Measurements from ENCODE around the gene MYH10.

MYH10 gene

GRCh38 chr17:8608001-8608400, 22.5 kb downstream of the MYH10 start:
- H3K9me3 Mint-ChIP-seq, result no peaks in the 10 kb centered on the region
- H3K27me3 Mint-ChIP-seq (ENCODE audit: low read depth), result no peaks in the 10 kb centered on the region
- no peaks in the 10 kb centered on the region for H3K36me3 Mint-ChIP-seq (ENCODE audit: low read depth)
- H3K4me3 Mint-ChIP-seq, result no peak overlapping the region
- H3K4me1 Mint-ChIP-seq (ENCODE audit: low read depth), result no peaks in the 10 kb centered on the region
- no peak overlapping the region for H3K27ac Mint-ChIP-seq

DNA sequence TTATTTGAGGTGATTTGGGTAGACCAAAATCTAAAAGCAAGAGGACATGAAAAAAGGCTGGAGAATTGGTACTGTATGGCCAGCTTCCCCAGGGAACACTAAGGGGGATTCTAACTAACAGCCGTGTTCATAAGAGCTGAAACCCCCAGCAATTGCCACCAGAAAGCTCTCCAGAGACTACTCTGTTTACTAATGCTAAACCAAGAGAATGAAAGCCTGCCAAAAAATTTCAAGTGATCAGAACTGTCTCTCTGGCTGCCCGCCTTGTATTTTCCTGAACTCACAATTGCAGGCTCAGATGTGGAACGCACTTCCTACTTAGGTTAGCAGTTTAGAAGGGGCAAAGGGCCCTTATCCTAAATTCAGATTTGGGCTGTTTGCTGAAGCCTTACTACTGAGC, 24.1 kb downstream of the MYH10 start:
- Mint-ChIP-seq H3K27me3 (ENCODE audit: low read depth) (no peaks in the 10 kb centered on the region), H3K4me1 (ENCODE audit: low read depth) (no peaks in the 10 kb centered on the region), H3K27ac (no peak overlapping the region), H3K36me3 (ENCODE audit: low read depth) (no peaks in the 10 kb centered on the region), H3K4me3 (no peak overlapping the region), H3K9me3 (no peaks in the 10 kb centered on the region)

DNA sequence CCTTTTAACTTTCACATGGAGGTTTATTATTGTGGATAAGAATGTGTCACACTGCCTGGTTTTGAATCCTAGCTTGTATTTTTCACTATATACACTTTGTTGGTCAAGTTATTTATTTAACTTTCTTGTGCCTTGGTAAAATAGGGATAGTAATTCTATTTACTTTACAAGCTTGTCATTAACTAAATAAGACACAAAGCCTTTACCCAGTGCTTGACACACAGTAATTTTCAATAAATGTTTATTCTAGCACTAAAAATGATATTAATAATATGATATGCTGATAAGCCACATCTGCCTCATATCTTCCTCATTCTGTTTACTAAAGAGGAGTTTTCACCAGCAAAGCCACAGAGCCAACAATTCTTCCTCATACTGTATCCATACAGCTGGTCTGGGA, 27.8 kb downstream of the MYH10 start:
- Mint-ChIP-seq H3K36me3 (ENCODE audit: low read depth) (no peaks in the 10 kb centered on the region), H3K27me3 (ENCODE audit: low read depth) (no peaks in the 10 kb centered on the region), H3K4me3 (no peak overlapping the region), H3K27ac (no peak overlapping the region), H3K4me1 (ENCODE audit: low read depth) (no peaks in the 10 kb centered on the region), H3K9me3 (no peaks in the 10 kb centered on the region)

DNA sequence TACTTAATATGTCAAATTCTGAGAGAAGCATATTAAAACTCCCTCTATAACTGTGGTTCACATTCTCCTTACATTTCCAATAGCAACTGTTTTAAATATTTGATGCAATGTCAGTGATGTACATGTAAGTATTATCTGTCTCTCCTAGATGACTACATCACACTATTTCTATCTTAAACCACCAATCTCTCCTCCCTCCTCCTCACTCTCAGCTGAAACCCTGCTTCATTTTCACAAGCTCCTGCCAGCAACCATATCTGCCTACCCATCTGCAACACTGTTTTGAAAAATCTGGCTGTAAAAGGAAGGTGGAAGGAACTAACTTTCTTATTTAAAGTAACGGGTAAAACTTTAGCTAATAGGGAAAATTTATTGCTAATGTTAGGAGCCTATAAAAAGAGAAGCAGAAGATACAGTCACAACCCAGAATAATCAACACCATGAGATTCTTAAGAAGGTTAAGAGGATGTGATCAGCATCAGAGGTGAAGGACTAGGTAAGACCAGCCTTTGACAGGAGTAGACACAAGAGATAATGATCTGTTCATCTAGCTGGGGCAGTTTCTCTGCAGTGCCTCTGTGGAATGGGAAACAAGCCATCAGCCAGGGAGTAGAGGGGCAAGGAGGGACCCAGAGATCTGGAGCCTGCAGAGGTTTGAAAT, 31.0 kb downstream of the MYH10 start:
- no peaks in the 10 kb centered on the region for H3K36me3 Mint-ChIP-seq (ENCODE audit: low read depth)
- H3K9me3 Mint-ChIP-seq, result no peaks in the 10 kb centered on the region
- H3K27ac Mint-ChIP-seq, result no peak overlapping the region
- no peaks in the 10 kb centered on the region for H3K4me1 Mint-ChIP-seq (ENCODE audit: low read depth)
- no peaks in the 10 kb centered on the region for H3K27me3 Mint-ChIP-seq (ENCODE audit: low read depth)
- no peak overlapping the region for H3K4me3 Mint-ChIP-seq

DNA sequence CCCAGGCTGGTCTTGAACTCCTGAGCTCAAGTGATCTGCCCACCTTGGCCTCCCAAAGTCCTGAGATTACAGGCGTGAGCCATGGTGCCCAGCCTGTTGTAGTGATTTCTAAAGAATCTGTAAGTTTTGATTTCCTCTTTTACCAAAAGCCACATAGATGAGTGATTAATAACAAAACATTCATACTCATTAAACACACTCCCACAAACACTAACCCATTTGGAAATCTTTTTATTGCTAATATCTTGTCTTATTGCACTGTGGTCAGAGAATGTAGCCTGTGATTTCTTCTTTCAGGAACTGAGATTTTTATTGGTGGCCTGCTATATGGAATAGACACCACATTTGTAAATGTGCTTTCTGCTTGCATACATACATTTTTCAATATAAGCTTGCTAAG, 31.6 kb downstream of the MYH10 start:
- H3K9me3 Mint-ChIP-seq, result no peaks in the 10 kb centered on the region

DNA sequence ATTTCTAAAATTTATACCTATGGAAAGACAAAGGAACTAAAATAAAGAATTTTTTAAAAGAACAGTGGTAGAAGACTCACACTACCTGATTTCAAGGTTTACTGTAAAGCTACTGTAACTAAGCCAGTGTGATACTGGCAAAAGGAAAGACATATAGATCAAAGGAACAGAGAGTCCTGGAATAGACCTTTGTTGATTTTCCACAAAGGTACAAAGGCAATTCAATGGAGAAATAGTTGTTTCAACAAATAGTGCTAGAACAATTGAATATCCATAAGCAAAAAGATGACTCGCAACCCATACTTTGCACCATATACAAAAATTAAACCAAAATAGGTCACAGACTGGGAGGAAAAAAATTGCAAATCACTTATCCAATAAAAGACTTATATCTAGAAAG, 36.7 kb downstream of the MYH10 start:
- H3K27ac Mint-ChIP-seq, result no peak overlapping the region

More for the DNA sequence above, 31.6 kb downstream of the MYH10 start:
- Mint-ChIP-seq H3K36me3 (ENCODE audit: low read depth) (no peaks in the 10 kb centered on the region), H3K27me3 (ENCODE audit: low read depth) (peaks cover 1% of the 10 kb centered on the region), H3K4me1 (ENCODE audit: low read depth) (no peaks in the 10 kb centered on the region), H3K4me3 (no peak overlapping the region), H3K27ac (no peak overlapping the region)

GRCh38 chr17:8593276-8593675, 37.2 kb downstream of the MYH10 start:
- Mint-ChIP-seq H3K4me3 (no peak overlapping the region), H3K36me3 (ENCODE audit: low read depth) (no peaks in the 10 kb centered on the region), H3K27ac (no peak overlapping the region), H3K27me3 (ENCODE audit: low read depth) (peaks cover 12% of the 10 kb centered on the region), H3K9me3 (peaks cover 4% of the 10 kb centered on the region), H3K4me1 (ENCODE audit: low read depth) (no peaks in the 10 kb centered on the region)

More for the DNA sequence above, 36.7 kb downstream of the MYH10 start:
- H3K4me1 Mint-ChIP-seq (ENCODE audit: low read depth), result no peaks in the 10 kb centered on the region
- peaks cover 4% of the 10 kb centered on the region for H3K9me3 Mint-ChIP-seq
- H3K36me3 Mint-ChIP-seq (ENCODE audit: low read depth), result no peaks in the 10 kb centered on the region
- H3K4me3 Mint-ChIP-seq, result no peak overlapping the region
- H3K27me3 Mint-ChIP-seq (ENCODE audit: low read depth), result peaks cover 12% of the 10 kb centered on the region

DNA sequence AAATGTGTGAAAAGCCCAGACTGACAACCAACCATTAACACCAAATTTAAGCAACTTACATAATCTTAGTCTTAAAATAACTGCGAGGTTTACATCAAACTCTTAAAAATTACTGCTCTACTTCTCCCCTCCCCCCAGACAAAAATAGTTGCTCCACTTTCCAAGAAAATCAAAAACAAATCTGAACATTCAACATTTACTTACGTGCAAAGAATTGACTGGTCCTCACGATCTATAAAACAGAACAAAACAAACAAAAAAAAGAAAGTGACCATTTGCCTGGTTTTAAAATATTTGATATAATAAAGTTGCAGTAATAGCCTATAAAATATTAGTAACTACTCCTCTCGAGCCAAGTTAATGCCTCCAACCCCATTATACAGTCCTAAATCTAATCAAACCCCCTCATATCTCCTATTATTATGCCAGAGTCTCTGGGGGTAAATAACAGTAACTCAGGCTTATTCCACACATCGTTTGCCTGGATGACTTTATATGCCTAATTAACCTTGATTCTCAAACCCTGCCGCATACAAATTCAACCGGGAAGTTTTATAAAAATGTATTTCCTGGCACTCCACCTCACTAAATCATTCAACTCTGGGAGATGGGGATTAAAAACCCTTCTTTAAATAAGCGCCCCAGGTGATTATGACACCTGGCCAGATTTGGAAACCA, 41.5 kb downstream of the MYH10 start:
- peaks cover 4% of the 10 kb centered on the region for H3K9me3 Mint-ChIP-seq
- H3K27ac Mint-ChIP-seq, result no peak overlapping the region
- H3K27me3 Mint-ChIP-seq (ENCODE audit: low read depth), result peaks cover 15% of the 10 kb centered on the region
- H3K4me1 Mint-ChIP-seq (ENCODE audit: low read depth), result no peaks in the 10 kb centered on the region
- no peak overlapping the region for H3K4me3 Mint-ChIP-seq
- H3K36me3 Mint-ChIP-seq (ENCODE audit: low read depth), result no peaks in the 10 kb centered on the region

DNA sequence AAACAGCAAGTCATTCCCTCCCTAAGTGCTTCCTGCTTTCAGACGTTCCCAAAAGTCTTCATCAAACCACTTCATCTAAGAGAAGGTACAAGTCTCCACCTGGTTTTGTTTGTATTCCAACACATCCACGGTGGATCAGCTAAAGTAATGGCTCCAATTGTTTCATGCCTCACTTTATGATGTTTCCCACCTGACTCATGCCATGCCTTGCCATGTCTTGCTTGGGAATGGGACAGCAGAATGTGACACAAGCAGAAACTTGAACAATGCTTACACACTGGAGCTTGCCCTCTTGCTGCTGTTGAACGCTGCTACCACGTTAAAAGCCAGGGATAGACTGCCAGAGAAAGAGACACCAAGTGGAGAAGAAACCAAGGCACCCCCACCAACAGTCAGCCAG, 43.8 kb downstream of the MYH10 start:
- Mint-ChIP-seq H3K27me3 (ENCODE audit: low read depth) (peaks cover 5% of the 10 kb centered on the region), H3K27ac (no peak overlapping the region), H3K4me1 (ENCODE audit: low read depth) (no peaks in the 10 kb centered on the region), H3K36me3 (ENCODE audit: low read depth) (no peaks in the 10 kb centered on the region), H3K9me3 (peaks cover under 1% of the 10 kb centered on the region), H3K4me3 (no peak overlapping the region)

GRCh38 chr17:8585911-8586310, 44.6 kb downstream of the MYH10 start:
- Mint-ChIP-seq H3K27me3 (ENCODE audit: low read depth) (peaks cover 4% of the 10 kb centered on the region), H3K27ac (no peak overlapping the region), H3K9me3 (no peaks in the 10 kb centered on the region), H3K36me3 (ENCODE audit: low read depth) (no peaks in the 10 kb centered on the region), H3K4me1 (ENCODE audit: low read depth) (peaks cover 2% of the 10 kb centered on the region), H3K4me3 (no peak overlapping the region)

DNA sequence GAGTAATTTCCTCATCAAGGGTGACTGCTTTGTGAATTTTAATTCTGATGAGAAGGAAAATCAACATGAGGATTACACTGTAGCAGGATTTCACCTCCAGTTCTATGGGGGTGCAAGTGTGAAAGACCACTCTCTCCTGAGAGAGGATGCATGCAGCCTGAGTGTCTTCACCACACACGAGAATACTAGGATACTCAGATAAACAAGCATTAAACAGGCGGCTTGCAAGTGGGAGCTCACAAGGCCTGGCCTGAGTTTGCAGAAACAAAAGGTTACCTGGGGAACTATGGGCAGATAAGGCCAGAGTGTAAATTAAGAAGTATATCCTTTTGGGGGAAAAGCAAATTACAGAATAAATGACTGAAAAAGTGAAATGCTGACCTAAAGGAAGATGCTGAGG, 46.6 kb downstream of the MYH10 start:
- no peak overlapping the region for H3K27ac Mint-ChIP-seq
- no peaks in the 10 kb centered on the region for H3K9me3 Mint-ChIP-seq
- peaks cover 2% of the 10 kb centered on the region for H3K4me1 Mint-ChIP-seq (ENCODE audit: low read depth)
- H3K27me3 Mint-ChIP-seq (ENCODE audit: low read depth), result peaks cover 4% of the 10 kb centered on the region
- H3K4me3 Mint-ChIP-seq, result no peak overlapping the region
- no peaks in the 10 kb centered on the region for H3K36me3 Mint-ChIP-seq (ENCODE audit: low read depth)

DNA sequence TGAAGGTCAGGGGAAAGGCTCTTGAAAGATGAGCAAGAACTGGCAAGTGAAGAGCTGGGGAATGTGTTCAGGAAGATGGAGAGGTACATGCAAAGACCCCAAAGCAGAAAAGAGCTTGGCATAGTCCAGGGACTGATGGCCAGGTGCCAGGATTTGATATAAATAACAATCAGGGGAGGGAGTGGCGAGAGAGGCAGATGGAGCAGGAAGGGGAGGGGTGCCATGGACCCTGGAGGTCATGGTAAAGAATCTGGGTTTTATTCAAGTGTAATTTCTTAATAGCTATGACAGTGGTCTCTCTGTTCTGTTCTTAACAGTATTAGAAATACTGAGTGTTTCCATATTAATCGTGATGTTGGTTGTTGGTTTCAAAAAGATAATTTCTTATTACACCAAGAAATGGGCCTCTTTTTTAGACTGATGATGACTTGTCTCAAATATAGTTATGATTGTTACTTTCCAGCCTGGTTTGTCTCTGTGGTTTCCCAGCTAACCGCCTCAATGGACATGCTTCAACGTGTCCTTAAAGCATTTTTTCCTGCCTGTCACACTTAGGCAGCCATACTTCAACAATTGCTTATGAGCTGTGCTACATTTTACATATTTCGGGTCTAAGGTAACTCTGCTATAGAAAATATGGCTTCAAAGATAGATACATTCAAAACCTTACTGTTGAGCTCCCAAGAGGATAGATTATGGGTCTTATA, 49.4 kb downstream of the MYH10 start:
- H3K4me1 Mint-ChIP-seq (ENCODE audit: low read depth), result peaks cover 2% of the 10 kb centered on the region
- no peak overlapping the region for H3K4me3 Mint-ChIP-seq
- no peak overlapping the region for H3K27ac Mint-ChIP-seq
- peaks cover 4% of the 10 kb centered on the region for H3K27me3 Mint-ChIP-seq (ENCODE audit: low read depth)
- no peaks in the 10 kb centered on the region for H3K9me3 Mint-ChIP-seq
- no peaks in the 10 kb centered on the region for H3K36me3 Mint-ChIP-seq (ENCODE audit: low read depth)

GRCh38 chr17:8577868-8578267, 52.7 kb downstream of the MYH10 start:
- no peak overlapping the region for H3K27ac Mint-ChIP-seq
- H3K27me3 Mint-ChIP-seq (ENCODE audit: low read depth), result peaks cover 4% of the 10 kb centered on the region
- H3K36me3 Mint-ChIP-seq (ENCODE audit: low read depth), result no peaks in the 10 kb centered on the region
- H3K4me1 Mint-ChIP-seq (ENCODE audit: low read depth), result peaks cover 2% of the 10 kb centered on the region
- no peak overlapping the region for H3K4me3 Mint-ChIP-seq
- no peaks in the 10 kb centered on the region for H3K9me3 Mint-ChIP-seq

- Mint-ChIP-seq H3K36me3 (ENCODE audit: low read depth) (no peaks in the 10 kb centered on the region), H3K4me3 (no peak overlapping the region), H3K4me1 (ENCODE audit: low read depth) (peaks cover 2% of the 10 kb centered on the region), H3K27ac (no peak overlapping the region), H3K9me3 (no peaks in the 10 kb centered on the region), H3K27me3 (ENCODE audit: low read depth) (peaks cover 4% of the 10 kb centered on the region)
Observed at GRCh38 chr17:8576559-8577294, 53.8 kb downstream of the MYH10 start.
